Astrocyte (in vitro differentiated cells and primary cell): ENCODE data around the gene POLG2. TPM values are rescaled to one million over a fixed set of nuclear protein-coding genes. Genes with fewer than 3 reads are reported as not detected.

Experiments used
- DNase-seq: peaks from one replicate; pipeline ENCODE4 v3.0.0-alpha.2; 2010; ENCODE audit warnings: low read depth
- FAIRE-seq: peaks from 2 replicates; lab custom pipeline; 2011; peaks lifted over from hg19 to GRCh38; lab: Jason Lieb, UNC
- H2AFZ ChIP-seq: 2 replicates; pipeline ENCODE4 v1.6.0; 2012; ENCODE audit warnings: low read depth, low read length, inconsistent platforms
- H3K27ac ChIP-seq: 2 replicates; pipeline ENCODE4 v1.5.1; 2011; ENCODE audit warnings: low read depth, low read length, inconsistent platforms
- H3K27me3 ChIP-seq: 2 replicates; pipeline ENCODE4 v1.6.0; 2011; ENCODE audit warnings: low read length, inconsistent platforms; ENCODE audit not compliant: insufficient read depth
- H3K36me3 ChIP-seq: 2 replicates; pipeline ENCODE4 v1.5.1; 2011; ENCODE audit warnings: low read length, inconsistent platforms; ENCODE audit not compliant: insufficient read depth
- H3K4me1 ChIP-seq: 2 replicates; pipeline ENCODE4 v1.5.1; 2011; ENCODE audit warnings: low read length, inconsistent platforms; ENCODE audit not compliant: insufficient read depth
- H3K4me2 ChIP-seq: 2 replicates; pipeline ENCODE4 v1.6.0; 2012; ENCODE audit warnings: low read length, inconsistent platforms
- H3K4me3 ChIP-seq: 2 replicates; pipeline ENCODE4 v1.5.1; 2011; ENCODE audit warnings: low read depth, mild to moderate bottlenecking, low read length, inconsistent platforms; ENCODE audit not compliant: insufficient read depth
- H3K79me2 ChIP-seq: 2 replicates; pipeline ENCODE4 v1.6.0; 2012; ENCODE audit warnings: mild to moderate bottlenecking, low read length, inconsistent platforms; ENCODE audit not compliant: insufficient read depth
- H3K9ac ChIP-seq: 2 replicates; pipeline ENCODE4 v1.6.0; 2012; ENCODE audit warnings: mild to moderate bottlenecking, low read length, inconsistent platforms
- H3K9me3 ChIP-seq: 2 replicates; pipeline ENCODE4 v1.5.1; 2012; ENCODE audit warnings: low read depth, mild to moderate bottlenecking, low read length, inconsistent platforms; ENCODE audit not compliant: insufficient read depth
- H4K20me1 ChIP-seq: 2 replicates; pipeline ENCODE4 v1.6.0; 2012; ENCODE audit warnings: low read length, inconsistent platforms; ENCODE audit not compliant: insufficient read depth
- H3K27ac Mint-ChIP-seq: one replicate; pipeline ENCODE4 v1.8.0; 2021; ENCODE audit warnings: mild to moderate bottlenecking, mixed read lengths; ENCODE audit not compliant: unreplicated experiment
- H3K27me3 Mint-ChIP-seq: one replicate; pipeline ENCODE4 v1.8.0; 2021; ENCODE audit warnings: low read depth, mixed read lengths; ENCODE audit not compliant: unreplicated experiment
- H3K36me3 Mint-ChIP-seq: one replicate; pipeline ENCODE4 v1.8.0; 2021; ENCODE audit warnings: low read depth, mixed read lengths; ENCODE audit not compliant: unreplicated experiment
- H3K4me1 Mint-ChIP-seq: one replicate; pipeline ENCODE4 v1.8.0; 2021; ENCODE audit warnings: low read depth, mixed read lengths; ENCODE audit not compliant: unreplicated experiment
- H3K4me3 Mint-ChIP-seq: one replicate; pipeline ENCODE4 v1.8.0; 2021; ENCODE audit warnings: mild to moderate bottlenecking, moderate library complexity, mixed read lengths; ENCODE audit not compliant: unreplicated experiment
- H3K9me3 Mint-ChIP-seq: one replicate; pipeline ENCODE4 v1.8.0; 2021; ENCODE audit warnings: mild to moderate bottlenecking, mixed read lengths; ENCODE audit not compliant: unreplicated experiment
- EZH2 ChIP-seq: IDR thresholded peaks from 2 replicates; pipeline ENCODE4 v1.6.1; 2012; ENCODE audit warnings: mild to moderate bottlenecking, low read length, inconsistent platforms; ENCODE audit not compliant: insufficient read depth
- total RNA-seq: library from RNA; stranded (reverse); gene quantifications from 2 replicates; pipeline ENCODE4 v1.2.1, GENCODE V29; 2021
- TF ChIP-seq, protein P1 (sequence below): IDR thresholded peaks from 2 replicates; pipeline ENCODE4 v1.5.1; 2011; ENCODE audit warnings: low read depth, mild to moderate bottlenecking, inconsistent platforms, low read length, moderate library complexity; ENCODE audit not compliant: insufficient read depth

POLG2 gene
- total RNA-seq, 1 donor from 2014 or later, result 16.2 TPM

DNA sequence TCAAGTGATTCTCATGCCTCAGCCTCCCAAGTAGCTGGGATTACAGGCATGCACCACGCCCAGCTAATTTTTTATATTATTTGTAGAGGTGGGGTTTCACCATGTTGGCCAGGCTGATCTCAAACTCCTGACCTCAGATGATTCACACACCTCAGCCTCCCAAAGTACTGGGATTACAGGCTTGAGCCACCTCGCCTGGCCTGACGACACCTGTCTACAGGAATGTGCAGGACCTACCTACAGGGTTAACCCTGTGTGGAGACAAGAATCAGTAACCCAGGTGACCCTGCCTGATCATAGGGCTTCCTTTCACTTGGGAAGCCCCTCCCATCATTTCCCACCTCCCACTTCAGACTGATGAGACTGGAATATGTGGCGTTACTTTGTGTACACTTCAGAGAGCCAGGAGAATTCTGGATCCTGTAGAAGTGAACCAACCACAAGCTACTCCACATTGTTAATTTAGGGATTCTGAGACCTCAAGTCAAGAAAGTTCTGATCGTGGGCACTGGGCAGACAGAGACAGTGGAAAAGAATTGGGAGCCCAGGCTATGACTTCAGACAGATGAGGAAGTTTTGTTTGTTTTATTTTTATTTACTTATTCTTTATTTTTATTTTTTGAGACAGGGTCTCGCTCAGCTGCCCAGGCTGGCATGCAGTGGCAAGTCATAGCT, 53.6 kb downstream of the POLG2 start:
- Histone ChIP-seq H4K20me1 (no peaks in the 10 kb centered on the region), H3K79me2 (no peaks in the 10 kb centered on the region), H3K4me1 (no peaks in the 10 kb centered on the region), H3K4me3 (no peak overlapping the region), H3K9ac (no peak overlapping the region), H3K36me3 (no peaks in the 10 kb centered on the region), H3K27me3 (no peaks in the 10 kb centered on the region), H3K4me2 (no peak overlapping the region), H3K9me3 (no peaks in the 10 kb centered on the region), H3K27ac (no peak overlapping the region), H2AFZ (no peak overlapping the region)
- FAIRE-seq (no peak), DNase-seq (no peak)
- H3K4me1 Mint-ChIP-seq, result peaks cover 3% of the 10 kb centered on the region
- no peaks in the 10 kb centered on the region for H3K27me3 Mint-ChIP-seq
- no peak for TF ChIP-seq EZH2
- TF ChIP-seq, protein P1, sequence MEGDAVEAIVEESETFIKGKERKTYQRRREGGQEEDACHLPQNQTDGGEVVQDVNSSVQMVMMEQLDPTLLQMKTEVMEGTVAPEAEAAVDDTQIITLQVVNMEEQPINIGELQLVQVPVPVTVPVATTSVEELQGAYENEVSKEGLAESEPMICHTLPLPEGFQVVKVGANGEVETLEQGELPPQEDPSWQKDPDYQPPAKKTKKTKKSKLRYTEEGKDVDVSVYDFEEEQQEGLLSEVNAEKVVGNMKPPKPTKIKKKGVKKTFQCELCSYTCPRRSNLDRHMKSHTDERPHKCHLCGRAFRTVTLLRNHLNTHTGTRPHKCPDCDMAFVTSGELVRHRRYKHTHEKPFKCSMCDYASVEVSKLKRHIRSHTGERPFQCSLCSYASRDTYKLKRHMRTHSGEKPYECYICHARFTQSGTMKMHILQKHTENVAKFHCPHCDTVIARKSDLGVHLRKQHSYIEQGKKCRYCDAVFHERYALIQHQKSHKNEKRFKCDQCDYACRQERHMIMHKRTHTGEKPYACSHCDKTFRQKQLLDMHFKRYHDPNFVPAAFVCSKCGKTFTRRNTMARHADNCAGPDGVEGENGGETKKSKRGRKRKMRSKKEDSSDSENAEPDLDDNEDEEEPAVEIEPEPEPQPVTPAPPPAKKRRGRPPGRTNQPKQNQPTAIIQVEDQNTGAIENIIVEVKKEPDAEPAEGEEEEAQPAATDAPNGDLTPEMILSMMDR, result no peak
- H3K9me3 Mint-ChIP-seq, result peaks cover 11% of the 10 kb centered on the region
- H3K4me3 Mint-ChIP-seq, result no peak overlapping the region
- H3K36me3 Mint-ChIP-seq, result no peaks in the 10 kb centered on the region
- no peak overlapping the region for H3K27ac Mint-ChIP-seq

DNA sequence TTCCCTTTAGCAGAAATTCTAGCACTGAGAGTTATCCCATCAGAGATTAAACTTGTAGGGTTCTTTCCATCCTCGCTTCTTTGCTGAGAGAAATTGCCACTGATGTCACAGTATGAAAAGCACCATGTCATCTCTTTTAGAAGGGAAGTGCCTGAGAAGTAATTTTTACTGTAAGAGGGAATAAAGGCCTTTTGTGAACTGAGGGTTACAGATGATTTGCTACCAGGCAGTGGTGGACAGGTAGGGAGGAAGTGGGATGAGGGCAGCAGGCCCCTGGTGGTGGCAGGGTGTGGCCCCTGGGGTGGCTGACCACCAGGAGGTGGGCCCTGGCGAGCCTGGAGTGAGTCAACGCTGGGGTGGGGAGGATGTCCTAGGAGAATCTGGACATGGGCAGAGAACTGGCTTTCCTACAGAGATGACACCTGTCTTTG, 54.3 kb downstream of the POLG2 start:
- Histone ChIP-seq H4K20me1 (no peaks in the 10 kb centered on the region), H3K36me3 (no peaks in the 10 kb centered on the region), H3K4me1 (no peaks in the 10 kb centered on the region), H3K27ac (no peak overlapping the region), H2AFZ (no peak overlapping the region), H3K9me3 (peaks cover 6% of the 10 kb centered on the region), H3K9ac (no peak overlapping the region), H3K79me2 (no peaks in the 10 kb centered on the region), H3K27me3 (no peaks in the 10 kb centered on the region), H3K4me2 (peak overlapping the region; percentile 17), H3K4me3 (no peak overlapping the region)
- FAIRE-seq (no peak), DNase-seq (no peak)
- peaks cover 15% of the 10 kb centered on the region for H3K9me3 Mint-ChIP-seq
- H3K27me3 Mint-ChIP-seq, result no peaks in the 10 kb centered on the region
- H3K36me3 Mint-ChIP-seq, result peaks cover 2% of the 10 kb centered on the region
- no peak overlapping the region for H3K4me3 Mint-ChIP-seq
- peaks cover 3% of the 10 kb centered on the region for H3K4me1 Mint-ChIP-seq
- peak overlapping the region; percentile 20 for H3K27ac Mint-ChIP-seq
- TF ChIP-seq EZH2, result no peak
- TF ChIP-seq, protein P1, result no peak
